ENCODE data around the gene WSB1. TPM values are rescaled to one million over a fixed set of nuclear protein-coding genes. Genes with fewer than 3 reads are reported as not detected.
A peak's percentile ranks its signal among the peaks of the same experiment; 100 is the strongest.

The WSB1 gene
- total and polyA plus RNA-seq, 9 of the 15 experiments (the other 6 are each of a cell fraction or from before 2014, with no cell fraction given): 22.8 to 229 (median 81.1) TPM

DNA sequence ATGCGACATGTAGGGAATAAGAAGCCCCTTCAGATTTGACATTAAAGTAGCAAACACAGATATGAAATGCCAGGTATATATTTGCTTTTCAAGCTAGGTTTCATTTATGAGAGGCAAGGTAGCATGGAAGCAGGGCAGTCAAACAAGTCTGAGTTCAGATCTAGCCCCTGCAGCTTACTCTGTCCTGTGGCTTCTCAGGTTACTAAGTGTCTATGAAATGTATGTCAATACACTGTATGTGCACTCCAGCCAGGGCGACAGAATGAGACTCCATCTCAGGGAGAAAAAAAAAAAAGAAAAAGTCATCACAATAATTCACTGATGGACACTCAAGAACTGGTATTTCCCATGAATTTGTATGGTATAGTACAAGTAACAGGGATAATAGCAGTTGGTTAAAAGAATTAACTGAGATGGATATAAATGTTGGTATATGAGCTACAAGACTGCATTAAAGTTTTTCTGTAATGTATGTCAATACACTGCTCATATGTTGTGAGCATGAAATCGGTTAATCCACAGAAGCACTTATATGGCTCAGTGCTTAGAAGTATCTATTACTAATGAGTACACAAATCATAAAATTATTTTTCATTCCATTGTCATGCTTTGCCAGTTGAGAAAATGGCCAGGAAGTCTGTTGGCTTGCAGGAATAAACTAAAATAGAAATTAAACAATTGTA lies 2.9 kb upstream of the WSB1 start:
- in situ Hi-C loops (cut with MboI): no loop called here
- CTCF ChIA-PET (ENCODE audit: low intra/inter-chr PET ratio): no interaction called here

More for the DNA sequence above, 2.9 kb upstream of the WSB1 start:
- ATAC-seq (no peak), DNase-seq (ENCODE audit: extremely low read depth in 1 of 4, low spot score in 3 of 4) (no peak), FAIRE-seq (no peak)
- peak overlapping the region; percentile 29 for H2AFZ ChIP-seq (ENCODE audit: low read depth, low read length)
- BruUV-seq (replicated peaks): no TSS peak
- H4K20me1 ChIP-seq (replicated peaks; ENCODE audit: control insufficient read depth, insufficient read depth, low read length): peaks cover 12% of the 10 kb centered on the region
- no peak overlapping the region for H3K27ac ChIP-seq (ENCODE audit: extremely low read depth, low read depth, low read length)
- no peaks in the 10 kb centered on the region for H3K9me3 ChIP-seq (replicated peaks; ENCODE audit: control insufficient read depth, insufficient read depth, low read depth, low read length)
- no peak overlapping the region for H3K4me2 ChIP-seq (ENCODE audit: insufficient read depth, low read length)
- H3K79me2 ChIP-seq (ENCODE audit: control insufficient read depth, insufficient read depth, low read length): peaks cover 27% of the 10 kb centered on the region
- H3K4me1 ChIP-seq (replicated peaks in 1 of 2; ENCODE audit: control insufficient read depth in 2 of 2, insufficient read depth in 2 of 2, low read length in 2 of 2): peaks cover 10 to 21% of the 10 kb centered on the region in 2 experiments
- intact Hi-C loops (cut with micrococcal nuclease): loop anchor here (10.0 kb wide), 1 partner anchor 206 kb away; no protein-coding TSS in a partner anchor
- H3K27me3 ChIP-seq (ENCODE audit: control insufficient read depth in 2 of 2, insufficient read depth in 2 of 2, low read length in 2 of 2): no peaks in the 10 kb centered on the region; a peak in 1 of 5 replicates
- H3K9me1 ChIP-seq (ENCODE audit: control insufficient read depth, insufficient read depth, low read length): no peaks in the 10 kb centered on the region
- POLR2A ChIA-PET: interaction anchor here (0.9 to 2.1 kb wide), 3 partner anchors 10 to 57 kb away, joined by 3 to 10 read pairs (median 4); no protein-coding TSS in a partner anchor
- H3K4me3 ChIP-seq: no peak overlapping the region
- no peak overlapping the region for H3K9ac ChIP-seq (ENCODE audit: insufficient read depth in 1 of 2, low read depth in 2 of 2, low read length in 2 of 2)
- H3K36me3 ChIP-seq (ENCODE audit: control insufficient read depth, insufficient read depth, low read length): no peaks in the 10 kb centered on the region
- TF ChIP-seq, protein P1, sequence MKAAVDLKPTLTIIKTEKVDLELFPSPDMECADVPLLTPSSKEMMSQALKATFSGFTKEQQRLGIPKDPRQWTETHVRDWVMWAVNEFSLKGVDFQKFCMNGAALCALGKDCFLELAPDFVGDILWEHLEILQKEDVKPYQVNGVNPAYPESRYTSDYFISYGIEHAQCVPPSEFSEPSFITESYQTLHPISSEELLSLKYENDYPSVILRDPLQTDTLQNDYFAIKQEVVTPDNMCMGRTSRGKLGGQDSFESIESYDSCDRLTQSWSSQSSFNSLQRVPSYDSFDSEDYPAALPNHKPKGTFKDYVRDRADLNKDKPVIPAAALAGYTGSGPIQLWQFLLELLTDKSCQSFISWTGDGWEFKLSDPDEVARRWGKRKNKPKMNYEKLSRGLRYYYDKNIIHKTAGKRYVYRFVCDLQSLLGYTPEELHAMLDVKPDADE (conservative IDR thresholded peaks at IDR 0.05; ENCODE audit: control insufficient read depth, low read depth, low read length): no peak
- TF ChIP-seq ZNF384 (IDR thresholded peaks at IDR 0.05; ENCODE audit: low read depth, low read length) (0 out of 2 replicates have a peak, but pooled peaks have one; percentile 17), NCOR1 (IDR thresholded peaks at IDR 0.05) (no peak), ZNF174 (CRISPR knock-in tag; IDR thresholded peaks at IDR 0.05) (no peak), LEF1 (IDR thresholded peaks at IDR 0.05) (no peak)
- TF ChIP-seq, protein P2, sequence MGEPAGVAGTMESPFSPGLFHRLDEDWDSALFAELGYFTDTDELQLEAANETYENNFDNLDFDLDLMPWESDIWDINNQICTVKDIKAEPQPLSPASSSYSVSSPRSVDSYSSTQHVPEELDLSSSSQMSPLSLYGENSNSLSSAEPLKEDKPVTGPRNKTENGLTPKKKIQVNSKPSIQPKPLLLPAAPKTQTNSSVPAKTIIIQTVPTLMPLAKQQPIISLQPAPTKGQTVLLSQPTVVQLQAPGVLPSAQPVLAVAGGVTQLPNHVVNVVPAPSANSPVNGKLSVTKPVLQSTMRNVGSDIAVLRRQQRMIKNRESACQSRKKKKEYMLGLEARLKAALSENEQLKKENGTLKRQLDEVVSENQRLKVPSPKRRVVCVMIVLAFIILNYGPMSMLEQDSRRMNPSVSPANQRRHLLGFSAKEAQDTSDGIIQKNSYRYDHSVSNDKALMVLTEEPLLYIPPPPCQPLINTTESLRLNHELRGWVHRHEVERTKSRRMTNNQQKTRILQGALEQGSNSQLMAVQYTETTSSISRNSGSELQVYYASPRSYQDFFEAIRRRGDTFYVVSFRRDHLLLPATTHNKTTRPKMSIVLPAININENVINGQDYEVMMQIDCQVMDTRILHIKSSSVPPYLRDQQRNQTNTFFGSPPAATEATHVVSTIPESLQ (CRISPR knock-in tag; IDR thresholded peaks at IDR 0.05): no peak
- TF ChIP-seq, protein P3, sequence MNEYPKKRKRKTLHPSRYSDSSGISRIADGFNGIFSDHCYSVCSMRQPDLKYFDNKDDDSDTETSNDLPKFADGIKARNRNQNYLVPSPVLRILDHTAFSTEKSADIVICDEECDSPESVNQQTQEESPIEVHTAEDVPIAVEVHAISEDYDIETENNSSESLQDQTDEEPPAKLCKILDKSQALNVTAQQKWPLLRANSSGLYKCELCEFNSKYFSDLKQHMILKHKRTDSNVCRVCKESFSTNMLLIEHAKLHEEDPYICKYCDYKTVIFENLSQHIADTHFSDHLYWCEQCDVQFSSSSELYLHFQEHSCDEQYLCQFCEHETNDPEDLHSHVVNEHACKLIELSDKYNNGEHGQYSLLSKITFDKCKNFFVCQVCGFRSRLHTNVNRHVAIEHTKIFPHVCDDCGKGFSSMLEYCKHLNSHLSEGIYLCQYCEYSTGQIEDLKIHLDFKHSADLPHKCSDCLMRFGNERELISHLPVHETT (CRISPR knock-in tag; conservative IDR thresholded peaks at IDR 0.05 in 1 of 2, IDR thresholded peaks at IDR 0.05 in 1 of 2): no peak
- 38% methylated on average over 3 of the region's 3 CpGs for WGBS (ENCODE audit: insufficient coverage, low coverage, missing lambda C conversion rate)
